GM10266 (cell line): ENCODE data around the gene MYO5A.

Experiments used
- DNase-seq: peaks from one replicate; pipeline ENCODE4 v3.0.0; 2012; ENCODE audit errors: extremely low spot score
- TF ChIP-seq, protein P1 (sequence below): IDR thresholded peaks from 2 replicates; pipeline ENCODE4 v1.5.1; 2012; ENCODE audit warnings: mild to moderate bottlenecking, low read depth; ENCODE audit not compliant: control insufficient read depth, insufficient read depth; ENCODE audit errors: missing control alignments

The MYO5A gene

DNA sequence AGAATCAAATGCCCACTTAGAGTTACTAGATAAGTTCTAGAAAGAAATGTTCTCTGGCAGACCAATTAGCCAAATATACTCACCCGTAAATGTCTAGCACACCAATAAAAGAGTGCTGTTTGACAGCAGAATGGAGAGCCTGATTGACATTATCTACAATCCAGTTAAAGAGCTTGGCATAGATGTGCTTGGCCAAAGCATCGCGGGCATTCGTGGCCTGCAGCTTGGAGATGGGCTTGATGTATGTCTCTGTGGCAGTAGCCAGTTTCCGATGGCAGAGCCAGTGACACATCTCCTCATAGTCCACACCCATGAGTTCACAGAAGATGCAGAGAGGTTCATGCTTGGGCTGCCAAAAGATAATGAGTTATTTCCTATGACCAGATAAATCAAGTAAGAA is 131.6 kb downstream of the MYO5A start:
- DNase-seq, result no peak

DNA sequence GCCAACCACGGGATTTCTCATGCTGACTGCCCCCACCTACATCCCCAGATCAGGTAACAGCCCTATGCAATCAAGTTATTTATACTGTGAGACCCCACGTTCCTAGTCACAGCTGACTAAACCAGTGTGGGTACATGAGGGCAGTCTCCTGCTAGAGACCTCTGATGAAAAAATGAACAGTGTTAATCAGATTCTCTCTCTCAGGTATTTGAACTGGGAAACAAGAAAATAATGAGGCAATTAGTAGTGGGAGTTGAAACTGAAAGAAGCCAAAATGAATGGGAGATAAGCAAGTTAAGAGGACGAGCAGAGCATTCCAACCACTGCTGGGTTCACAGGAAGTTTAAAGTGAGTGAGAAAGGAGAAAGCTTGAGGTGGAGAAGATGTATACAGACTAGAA is 134.6 kb downstream of the MYO5A start:
- TF ChIP-seq, protein P1, sequence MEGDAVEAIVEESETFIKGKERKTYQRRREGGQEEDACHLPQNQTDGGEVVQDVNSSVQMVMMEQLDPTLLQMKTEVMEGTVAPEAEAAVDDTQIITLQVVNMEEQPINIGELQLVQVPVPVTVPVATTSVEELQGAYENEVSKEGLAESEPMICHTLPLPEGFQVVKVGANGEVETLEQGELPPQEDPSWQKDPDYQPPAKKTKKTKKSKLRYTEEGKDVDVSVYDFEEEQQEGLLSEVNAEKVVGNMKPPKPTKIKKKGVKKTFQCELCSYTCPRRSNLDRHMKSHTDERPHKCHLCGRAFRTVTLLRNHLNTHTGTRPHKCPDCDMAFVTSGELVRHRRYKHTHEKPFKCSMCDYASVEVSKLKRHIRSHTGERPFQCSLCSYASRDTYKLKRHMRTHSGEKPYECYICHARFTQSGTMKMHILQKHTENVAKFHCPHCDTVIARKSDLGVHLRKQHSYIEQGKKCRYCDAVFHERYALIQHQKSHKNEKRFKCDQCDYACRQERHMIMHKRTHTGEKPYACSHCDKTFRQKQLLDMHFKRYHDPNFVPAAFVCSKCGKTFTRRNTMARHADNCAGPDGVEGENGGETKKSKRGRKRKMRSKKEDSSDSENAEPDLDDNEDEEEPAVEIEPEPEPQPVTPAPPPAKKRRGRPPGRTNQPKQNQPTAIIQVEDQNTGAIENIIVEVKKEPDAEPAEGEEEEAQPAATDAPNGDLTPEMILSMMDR, result no peak
- no peak for DNase-seq

More for the DNA sequence above, 131.6 kb downstream of the MYO5A start:
- TF ChIP-seq, protein P1, result no peak

DNA sequence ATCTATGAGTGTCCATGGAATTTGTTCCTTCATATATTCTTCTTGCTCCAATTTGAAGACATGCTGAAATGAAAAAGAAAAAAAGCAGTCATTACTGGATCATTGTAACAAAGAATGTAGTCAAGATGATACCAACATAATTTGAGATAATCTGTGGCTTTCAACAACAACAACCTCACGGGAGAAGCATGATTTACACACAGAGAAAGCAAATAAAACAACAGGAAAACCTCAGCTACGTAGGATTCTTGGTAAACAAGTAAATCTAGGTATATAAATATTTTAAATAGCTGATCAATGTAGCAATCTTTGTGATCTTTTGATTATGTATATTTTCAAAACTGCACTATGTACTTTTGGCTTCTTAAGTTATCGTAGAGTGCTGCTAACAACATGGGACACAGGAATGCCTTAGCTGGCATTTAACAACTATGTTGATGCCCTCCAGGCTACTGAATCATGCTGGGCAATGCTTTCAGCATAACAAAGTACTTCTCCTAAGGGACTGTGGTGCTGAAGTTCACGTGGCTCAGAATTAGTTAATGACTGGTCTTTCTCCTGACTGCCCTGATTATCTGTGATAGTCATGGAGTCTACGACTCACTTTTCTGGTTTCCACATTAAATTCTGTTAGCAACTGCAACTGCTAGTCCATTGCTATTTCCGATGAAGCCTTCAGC is 136.5 kb downstream of the MYO5A start:
- no peak for DNase-seq
- TF ChIP-seq, protein P1, result no peak

DNA sequence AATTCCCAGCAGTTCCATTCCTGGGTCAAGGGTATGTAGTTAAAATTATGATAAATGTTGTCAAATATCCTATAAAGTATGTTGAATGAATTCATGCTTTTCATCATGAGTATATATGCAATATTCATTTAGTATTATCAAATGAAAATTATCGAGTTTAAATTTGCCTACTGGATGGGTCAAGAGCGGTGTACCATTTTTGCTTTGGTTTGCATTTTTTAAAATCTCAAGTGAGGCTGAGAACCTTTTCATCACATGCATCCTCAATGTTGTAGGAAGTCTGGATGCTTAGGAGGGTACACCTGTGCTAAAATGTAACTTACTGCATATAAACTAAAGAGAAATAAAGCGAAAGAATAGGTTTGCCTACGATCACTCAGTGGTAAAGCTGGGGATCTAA is 137.6 kb downstream of the MYO5A start:
- no peak for DNase-seq
- TF ChIP-seq, protein P1, result no peak

DNA sequence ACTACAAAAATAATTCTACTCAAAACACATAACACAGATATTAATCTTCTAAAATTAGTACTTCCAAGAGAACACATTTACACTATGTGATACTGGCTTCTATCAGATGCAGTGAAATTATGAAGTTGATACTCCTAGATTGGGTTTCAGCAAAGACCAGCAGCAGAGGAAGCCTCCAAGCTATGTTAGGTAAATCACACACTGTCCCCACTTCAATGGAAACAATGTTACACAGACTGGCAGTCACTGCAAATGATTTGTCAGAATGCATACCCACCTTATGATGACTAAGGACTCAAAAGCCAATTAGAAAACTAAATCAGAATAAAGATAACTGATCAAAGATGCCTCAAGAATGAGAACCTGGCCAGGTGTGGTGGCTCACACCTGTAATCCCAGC is 143.0 kb downstream of the MYO5A start:
- no peak for DNase-seq
- TF ChIP-seq, protein P1, result no peak

DNA sequence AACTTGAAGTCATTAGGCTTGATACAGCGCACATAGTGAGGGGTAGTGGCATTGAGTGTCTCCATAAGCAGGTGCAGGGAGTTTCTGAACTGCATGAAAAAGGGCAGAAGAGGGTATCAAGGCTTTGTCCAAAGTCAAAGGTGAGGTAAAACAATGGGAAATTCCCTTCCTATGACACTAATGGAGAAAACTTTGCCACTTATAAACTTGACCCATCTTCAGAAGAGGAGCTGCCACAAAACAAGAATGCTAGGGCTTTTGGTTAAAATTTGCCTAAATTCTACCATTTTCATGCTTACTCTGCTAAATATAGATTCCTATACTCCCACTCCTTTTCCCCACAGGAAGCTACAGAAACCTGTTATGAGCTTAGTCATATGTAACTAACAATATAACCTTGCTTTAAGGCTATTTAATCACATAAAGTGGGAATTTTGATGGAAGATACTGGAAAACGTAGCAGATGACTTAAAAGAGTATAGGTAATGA is 145.5 kb downstream of the MYO5A start:
- no peak for DNase-seq
- TF ChIP-seq, protein P1, result no peak

DNA sequence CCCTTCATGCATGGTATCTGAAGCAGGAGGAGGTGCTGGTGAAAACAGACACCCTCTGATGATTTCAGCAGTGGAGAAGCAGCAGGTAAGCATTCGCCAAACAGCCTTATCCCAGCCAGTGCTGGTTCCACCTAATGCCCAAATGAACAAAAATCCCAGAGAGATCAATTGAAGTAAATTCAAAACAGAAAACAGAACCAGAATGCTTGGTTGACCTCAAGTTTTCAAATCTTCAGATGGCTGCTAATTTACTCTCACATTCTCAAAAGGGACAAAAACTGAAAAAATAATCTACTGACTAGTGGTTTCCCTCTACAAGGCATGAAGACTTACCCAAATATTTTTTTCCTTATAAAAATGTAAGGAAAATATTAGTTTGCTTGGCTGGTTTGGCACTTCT is 146.0 kb downstream of the MYO5A start:
- no peak for DNase-seq
- TF ChIP-seq, protein P1, result no peak
